Forelimb muscle (tissue), 1 donor: ENCODE results near the gene ANKRD53. TPM values are rescaled to one million over a fixed set of nuclear protein-coding genes. Genes with fewer than 3 reads are reported as not detected.
"Not testable (repeated sequence)": the region's sequence is repeated elsewhere in the genome, so short reads cannot be mapped to it uniquely, and the experiment has no call there.

Experiments
- DNase-seq: peaks from one replicate; pipeline ENCODE4 v3.0.0-alpha.2; 2013; ENCODE audit warnings: low read depth
- polyA plus RNA-seq: library from polyadenylated mRNA; unstranded; fragments of 120-200 nt; gene quantifications from one replicate; pipeline ENCODE4 v1.2.1, GENCODE V29; 2013; ENCODE audit not compliant: insufficient read length

Gene ANKRD53
- polyA plus RNA-seq, 1 donor: 1.6 TPM

- DNase-seq: not testable (repeated sequence)
These were observed 33.4 kb downstream of the ANKRD53 start for GRCh38 chr2:71011786-71012185.

- no peak for DNase-seq
These were observed 40.2 kb downstream of the ANKRD53 start for GRCh38 chr2:71018625-71019024.

GRCh38 chr2:71019989-71020388 is 41.6 kb downstream of the ANKRD53 start:
- DNase-seq: not testable (repeated sequence)

DNA sequence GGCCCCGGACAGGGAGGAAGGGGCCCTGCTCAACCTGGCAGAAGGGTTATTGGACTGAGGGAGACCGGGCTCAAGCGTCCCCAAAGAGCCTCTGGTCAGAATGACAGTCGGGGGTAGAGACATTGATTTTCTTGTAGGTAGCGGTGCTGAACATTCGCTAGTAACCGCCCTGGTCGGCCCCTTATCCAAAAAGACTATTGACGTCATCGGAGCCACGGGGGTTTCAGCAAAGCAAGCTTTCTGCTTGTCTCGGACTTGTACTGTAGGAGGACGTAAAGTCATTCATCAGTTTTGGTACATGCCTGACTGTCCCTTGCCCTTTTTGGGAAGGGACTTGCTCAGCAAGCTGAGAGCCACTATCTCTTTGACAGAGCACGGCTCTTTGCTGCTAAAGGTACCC is 43.0 kb downstream of the ANKRD53 start:
- DNase-seq: not testable (repeated sequence)

DNA sequence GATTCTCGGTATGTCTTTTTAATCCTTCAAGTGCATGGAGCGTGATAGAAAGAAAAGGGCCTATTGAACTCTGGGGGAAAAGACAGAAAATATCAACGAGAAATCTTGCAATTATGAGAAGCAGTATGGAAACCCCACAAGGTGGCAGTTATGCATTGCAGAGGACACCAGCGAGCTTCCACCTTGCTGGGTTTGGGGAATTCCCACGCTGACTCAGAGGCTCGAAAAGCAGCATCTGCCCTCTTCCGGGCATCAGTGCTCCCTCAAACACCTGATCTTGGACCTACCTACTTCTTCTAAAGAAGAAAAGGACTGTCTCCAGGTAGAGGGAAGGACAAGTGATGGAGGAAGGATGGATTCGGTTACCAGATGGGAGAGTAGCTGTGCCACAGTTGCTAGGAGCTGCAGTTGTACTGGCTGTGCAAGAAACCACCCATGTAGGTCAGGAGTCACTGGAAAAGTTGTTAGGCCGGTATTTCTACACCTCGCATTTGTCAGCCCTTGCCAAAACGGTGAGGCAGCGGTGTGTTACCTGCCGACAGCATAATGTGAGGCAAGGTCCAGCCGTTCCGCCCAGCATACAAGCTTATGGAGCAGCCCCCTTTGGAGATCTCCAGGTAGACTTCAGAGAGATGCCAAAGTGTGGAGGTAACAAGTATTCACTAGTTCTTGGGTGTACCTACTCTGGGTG is 45.3 kb downstream of the ANKRD53 start:
- not testable (repeated sequence) for DNase-seq

Other genes with a start within 250 kb of the ANKRD53 start
- 1.8 TPM for gene ADD2, start 210.4 kb upstream of the ANKRD53 start, polyA plus RNA-seq
- gene FIGLA, start 188.0 kb upstream of the ANKRD53 start, polyA plus RNA-seq: not detected
- 0.24 TPM for gene CLEC4F, start 158.0 kb upstream of the ANKRD53 start, polyA plus RNA-seq
- gene CD207, start 142.8 kb upstream of the ANKRD53 start, polyA plus RNA-seq: 0.19 TPM
- 2.8 TPM for gene VAX2, start 78.1 kb upstream of the ANKRD53 start, polyA plus RNA-seq
- gene ATP6V1B1, start 42.7 kb upstream of the ANKRD53 start, polyA plus RNA-seq: 2.1 TPM
- 34.2 TPM for gene TEX261, start 16.2 kb downstream of the ANKRD53 start, polyA plus RNA-seq
- gene NAGK, start 90.0 kb downstream of the ANKRD53 start, polyA plus RNA-seq: 68.9 TPM
- 24.4 TPM for gene MCEE, start 151.6 kb downstream of the ANKRD53 start, polyA plus RNA-seq
- 29.2 TPM for gene MPHOSPH10, start 152.0 kb downstream of the ANKRD53 start, polyA plus RNA-seq
- 5.1 TPM for gene PAIP2B, start 248.5 kb downstream of the ANKRD53 start, polyA plus RNA-seq